H1 (cell line): Measurements from ENCODE around the gene NOC2L. TPM values are rescaled to one million over a fixed set of nuclear protein-coding genes. Genes with fewer than 3 reads are reported as not detected.

Experiments
- CTCF ChIA-PET: fragments of 300-600 bp; sonication (Branson Sonifier 250); formaldehyde crosslinking; loops from one replicate; lab custom pipeline; 2021; ENCODE audit not compliant: partially characterized antibody; lab: Charles Lee
- POLR2A ChIA-PET: fragments of 300-600 bp; sonication (Branson Sonifier 250); formaldehyde crosslinking; loops from one replicate; lab custom pipeline; 2021; ENCODE audit warnings: inconsistent platforms; ENCODE audit not compliant: partially characterized antibody; lab: Charles Lee
- DNase-seq, 2 experiments: peaks; one replicate each; pipeline versions ENCODE4 v3.0.0 to v3.0.0-alpha.2; 2010 to 2022; ENCODE audit warnings: low spot score in 2 of 2, low read depth in 1 of 2, mixed read lengths in 1 of 2
- FAIRE-seq: peaks from 2 replicates; lab custom pipeline; 2011; peaks lifted over from hg19 to GRCh38; lab: Jason Lieb, UNC
- H2AFZ ChIP-seq: 2 replicates; pipeline ENCODE4 v1.8.1; 2012; ENCODE audit warnings: low read length, inconsistent platforms
- H2AK5ac ChIP-seq: 2 replicates; pipeline ENCODE4 v1.6.1; 2013; ENCODE audit warnings: low read depth, low read length
- H2BK120ac ChIP-seq: replicated peaks from 2 replicates; pipeline ENCODE3; 2013; ENCODE audit warnings: low read depth, low read length, inconsistent platforms
- H2BK12ac ChIP-seq: 2 replicates; pipeline ENCODE4 v1.6.1; 2013; ENCODE audit warnings: low read depth, low read length
- H2BK15ac ChIP-seq: 2 replicates; pipeline ENCODE4 v1.6.1; 2013; ENCODE audit warnings: low read length
- H2BK20ac ChIP-seq: 2 replicates; pipeline ENCODE4 v1.6.1; 2013; ENCODE audit warnings: low read length
- H2BK5ac ChIP-seq: 2 replicates; pipeline ENCODE4 v1.6.1; 2013; ENCODE audit warnings: low read depth, low read length
- H3K14ac ChIP-seq: 2 replicates; pipeline ENCODE4 v1.6.1; 2013; ENCODE audit warnings: inconsistent platforms; ENCODE audit not compliant: insufficient read length
- H3K18ac ChIP-seq: 2 replicates; pipeline ENCODE4 v1.6.1; 2013; ENCODE audit warnings: low read length; ENCODE audit errors: extremely low read depth
- H3K23ac ChIP-seq: 2 replicates; pipeline ENCODE4 v1.6.1; 2013; ENCODE audit warnings: inconsistent platforms; ENCODE audit not compliant: insufficient read length
- H3K23me2 ChIP-seq: 2 replicates; pipeline ENCODE4 v1.6.1; 2013; ENCODE audit warnings: low read depth, low read length
- H3K27ac ChIP-seq: 2 replicates; pipeline ENCODE4 v1.6.1; 2011; ENCODE audit warnings: low read depth, low read length, inconsistent platforms
- H3K27me3 ChIP-seq, 4 experiments: replicated peaks in 1 of 4; 1 replicate in 1 of 4; 2 replicates in 3 of 4; pipeline versions ENCODE4 v1.6.1 to v1.8.1; 2011 to 2013; ENCODE audit warnings: low read length in 3 of 4, mild to moderate bottlenecking in 3 of 4, inconsistent platforms in 2 of 4, mixed read lengths in 2 of 4, moderate library complexity in 1 of 4; ENCODE audit not compliant: control insufficient read depth in 3 of 4, insufficient read depth in 3 of 4; ENCODE audit errors: extremely low read depth in 1 of 4
- H3K36me3 ChIP-seq, 4 experiments: 2 replicates each; pipeline versions ENCODE4 v1.6.1 to v1.8.1; 2011 to 2013; ENCODE audit warnings: mild to moderate bottlenecking in 4 of 4, low read length in 3 of 4, moderate library complexity in 2 of 4, control low read depth in 1 of 4, inconsistent platforms in 1 of 4; ENCODE audit not compliant: insufficient read depth in 4 of 4, control insufficient read depth in 2 of 4
- H3K4ac ChIP-seq: replicated peaks from 2 replicates; pipeline ENCODE3; 2013; ENCODE audit warnings: low read length, low read depth, mixed read lengths, inconsistent platforms; ENCODE audit not compliant: insufficient read length
- H3K4me1 ChIP-seq, 4 experiments: replicated peaks in 1 of 4; 1 replicate in 1 of 4; 2 replicates in 3 of 4; pipeline versions ENCODE4 v1.6.1 to v1.8.1; 2011 to 2013; ENCODE audit warnings: low read length in 3 of 4, inconsistent platforms in 2 of 4, mixed read lengths in 1 of 4; ENCODE audit not compliant: insufficient read depth in 4 of 4, control insufficient read depth in 3 of 4
- H3K4me2 ChIP-seq, 2 experiments: 2 replicates each; pipeline versions ENCODE4 v1.6.1 to v1.8.1; 2011 to 2013; ENCODE audit warnings: low read depth in 2 of 2, low read length in 2 of 2, control low read depth in 1 of 2, inconsistent platforms in 1 of 2, mild to moderate bottlenecking in 1 of 2; ENCODE audit not compliant: insufficient read depth in 1 of 2
- H3K4me3 ChIP-seq, 4 experiments: fragments of 200-600, 300-600 bp in 1 of 4; sonication (generic), shearing (Covaris generic), sonication (Bioruptor Twin) in 1 of 4; 2 replicates each; pipeline versions ENCODE4 v1.5.1 to v1.8.1; 2011 to 2016; ENCODE audit warnings: low read length in 4 of 4, low read depth in 3 of 4, control low read depth in 2 of 4, inconsistent platforms in 2 of 4, mild to moderate bottlenecking in 2 of 4, mixed read lengths in 1 of 4, moderate library complexity in 1 of 4; ENCODE audit not compliant: insufficient read depth in 2 of 4; ENCODE audit errors: extremely low read depth in 1 of 4
- H3K56ac ChIP-seq: replicated peaks from 2 replicates; pipeline ENCODE3; 2013; ENCODE audit warnings: low read depth, mild to moderate bottlenecking, mixed read lengths, low read length, inconsistent platforms; ENCODE audit not compliant: insufficient read length
- H3K79me1 ChIP-seq: 2 replicates; pipeline ENCODE4 v1.6.1; 2013; ENCODE audit warnings: low read depth, low read length, control low read depth
- H3K79me2 ChIP-seq, 2 experiments: 2 replicates each; pipeline versions ENCODE4 v1.6.1 to v1.8.1; 2012 to 2013; ENCODE audit warnings: low read length in 2 of 2, mild to moderate bottlenecking in 2 of 2, inconsistent platforms in 1 of 2; ENCODE audit not compliant: insufficient read depth in 2 of 2, control insufficient read depth in 1 of 2
- H3K9ac ChIP-seq, 4 experiments: replicated peaks in 1 of 4; 1 replicate in 1 of 4; 2 replicates in 3 of 4; pipeline versions ENCODE4 v1.6.1 to v1.8.1; 2011 to 2013; ENCODE audit warnings: low read depth in 3 of 4, low read length in 3 of 4, control low read depth in 2 of 4, mild to moderate bottlenecking in 2 of 4, moderate library complexity in 2 of 4, inconsistent platforms in 1 of 4; ENCODE audit errors: extremely low read depth in 1 of 4
- H3K9me3 ChIP-seq, 2 experiments: 2 replicates each; pipeline versions ENCODE4 v1.6.1 to v1.8.1; 2012 to 2013; ENCODE audit warnings: mild to moderate bottlenecking in 2 of 2, moderate library complexity in 2 of 2, control low read depth in 1 of 2, inconsistent platforms in 1 of 2, low read depth in 1 of 2, low read length in 1 of 2, mixed read lengths in 1 of 2; ENCODE audit not compliant: insufficient read depth in 2 of 2
- H4K20me1 ChIP-seq, 2 experiments: replicated peaks in 1 of 2; 2 replicates each; pipeline versions ENCODE3 to v1.8.1; 2011 to 2013; ENCODE audit warnings: inconsistent platforms in 2 of 2, low read length in 2 of 2, mild to moderate bottlenecking in 1 of 2; ENCODE audit not compliant: insufficient read depth in 2 of 2, control insufficient read depth in 1 of 2
- H4K5ac ChIP-seq: 2 replicates; pipeline ENCODE4 v1.6.1; 2013; ENCODE audit warnings: low read length, low read depth, mixed read lengths, inconsistent platforms; ENCODE audit not compliant: insufficient read length
- H4K8ac ChIP-seq: 2 replicates; pipeline ENCODE4 v1.8.0; 2013; ENCODE audit warnings: mild to moderate bottlenecking, moderate library complexity, low read length, inconsistent platforms; ENCODE audit not compliant: insufficient read depth; ENCODE audit errors: extremely low read depth
- H4K91ac ChIP-seq: replicated peaks from 2 replicates; pipeline ENCODE3; 2013; ENCODE audit warnings: low read length, mixed read lengths, inconsistent platforms; ENCODE audit not compliant: insufficient read length
- BRCA1 ChIP-seq: IDR thresholded peaks from 2 replicates; pipeline ENCODE4 v1.6.1; 2012; ENCODE audit warnings: low read depth, low read length, improper control_type of control experiment
- HDAC2 ChIP-seq, 2 experiments: fragments of 300-600 bp in 1 of 2; sonication (generic) in 1 of 2; IDR thresholded peaks; 2 replicates each; pipeline ENCODE4 v1.6.1; 2011 to 2012; ENCODE audit warnings: low read depth in 2 of 2, low read length in 2 of 2, mild to moderate bottlenecking in 2 of 2, moderate library complexity in 2 of 2, borderline replicate concordance in 1 of 2, inconsistent platforms in 1 of 2
- NANOG ChIP-seq: IDR thresholded peaks from 2 replicates; pipeline ENCODE4 v1.6.1; 2011; ENCODE audit warnings: low read length, low read depth, mild to moderate bottlenecking, inconsistent platforms; ENCODE audit not compliant: insufficient read depth, poor library complexity, severe bottlenecking
- RBBP5 ChIP-seq: IDR thresholded peaks from 2 replicates; pipeline ENCODE4 v1.7.1; 2012; ENCODE audit warnings: low read depth, mild to moderate bottlenecking, inconsistent platforms, low read length, moderate library complexity, borderline replicate concordance
- RXRA ChIP-seq: IDR thresholded peaks from 2 replicates; pipeline ENCODE4 v1.6.1; 2011; ENCODE audit warnings: low read depth, mild to moderate bottlenecking, low read length, moderate library complexity; ENCODE audit not compliant: insufficient read depth
- SP4 ChIP-seq: IDR thresholded peaks from 2 replicates; pipeline ENCODE4 v1.6.1; 2012; ENCODE audit warnings: low read length, inconsistent platforms
- SUZ12 ChIP-seq: fragments of 200-600 bp; sonication (generic); IDR thresholded peaks from 2 replicates; pipeline ENCODE4 v1.6.1; 2012; ENCODE audit warnings: mild to moderate bottlenecking, inconsistent platforms, low read length, moderate library complexity, mixed read lengths
- TAF1 ChIP-seq: IDR thresholded peaks from 2 replicates; pipeline ENCODE4 v1.6.1; 2011; ENCODE audit warnings: mild to moderate bottlenecking, low read depth, low read length
- WGBS, 2 experiments: shearing (Covaris generic) in 1 of 2; methylation state at CpG; one replicate each; pipeline versions ENCODE4 v1.1.6 to v1.1.7; 2013 to 2015; ENCODE audit warnings: low lambda C conversion rate in 2 of 2, mixed read lengths in 2 of 2, inconsistent platforms in 1 of 2, low coverage in 1 of 2, missing lambda C conversion rate in 1 of 2; ENCODE audit not compliant: insufficient replicate concordance in 2 of 2, insufficient coverage in 1 of 2, insufficient read length in 1 of 2; ENCODE audit errors: extremely low coverage in 1 of 2, missing lambda C conversion rate in 1 of 2; 5-methylcytosine and 5-hydroxymethylcytosine counted together
- polyA plus RNA-seq, 7 experiments: library from polyadenylated mRNA; depleted of rRNA in 3 of 7; stranded (reverse) in 5 of 7; unstranded in 2 of 7; fragments of >200 nt in 5 of 7; fragments of 200-250 nt in 2 of 7; gene quantifications; 1 replicate in 5 of 7; 2 replicates in 1 of 7; 4 replicates in 1 of 7; pipeline versions ENCODE4 v1.2.1 to v1.2.3, GENCODE V29; 2011 to 2013; ENCODE audit warnings: missing spikeins in 2 of 7, mixed read lengths in 2 of 7
- total RNA-seq: library from RNA; stranded (reverse); fragmentation: NEBNext Ultra II Directional; extraction: Animal tissue kit (Norgen Biotek cat#: 25700); gene quantifications from 2 replicates; pipeline ENCODE4 v1.2.1, GENCODE V29; 2021

NOC2L gene
- total and polyA plus RNA-seq, 2 of the 8 experiments (the other 6 are each of a cell fraction or from before 2014, with no cell fraction given), result 74.7 to 130 TPM

DNA sequence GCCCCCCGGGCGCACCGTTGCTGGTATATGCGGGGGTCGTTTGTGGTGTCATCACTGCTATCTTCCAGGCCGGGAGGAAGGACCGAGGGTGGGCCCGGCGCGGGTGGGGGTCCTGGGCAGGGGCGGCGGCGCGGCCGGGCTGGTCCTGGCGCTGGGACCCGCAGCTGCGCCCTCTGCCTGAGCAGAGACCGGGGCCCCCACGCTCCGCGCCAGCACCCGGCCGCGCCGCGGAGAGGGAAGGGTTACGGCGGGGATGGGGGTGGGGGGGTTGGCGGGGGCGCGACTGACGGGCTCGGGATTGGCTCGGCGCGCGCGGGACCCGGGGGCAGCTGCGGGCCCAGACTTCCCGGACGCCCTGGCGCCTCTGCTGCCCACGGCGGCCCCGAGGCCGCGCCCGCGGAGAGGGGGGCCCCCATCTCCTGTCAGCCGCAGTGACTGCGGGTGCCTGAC, 49.2 kb downstream of the NOC2L start:
- Histone ChIP-seq H2BK120ac (no peak overlapping the region), H2AFZ (no peak overlapping the region), H3K56ac (no peak overlapping the region), H3K4ac (no peak overlapping the region), H4K20me1 (peaks cover 6 to 11% of the 10 kb centered on the region in 2 experiments), H3K79me1 (no peaks in the 10 kb centered on the region), H3K9me3 (no peaks in the 10 kb centered on the region; a peak in 1 of 4 replicates), H3K4me2 (no peak overlapping the region), H3K27me3 (peaks cover 16 to 68% (median 49%) of the 10 kb centered on the region in 4 experiments), H3K9ac (no peak overlapping the region), H3K79me2 (no peaks in the 10 kb centered on the region), H3K27ac (no peak overlapping the region), H2BK12ac (no peak overlapping the region), H3K14ac (no peak overlapping the region), H3K4me1 (peaks cover 0 to 4% (median 0%) of the 10 kb centered on the region in 4 experiments; a peak in 4 of 7 replicates), H2AK5ac (no peak overlapping the region), H2BK15ac (no peak overlapping the region), H4K91ac (no peak overlapping the region), H3K23ac (no peak overlapping the region), H3K36me3 (no peaks in the 10 kb centered on the region), H3K4me3 (no peak overlapping the region), H3K18ac (no peak overlapping the region), H4K5ac (no peak overlapping the region), H2BK5ac (no peak overlapping the region), H3K23me2 (peaks cover 2% of the 10 kb centered on the region; the same call in 1 of the 2 replicates), H4K8ac (no peak overlapping the region), H2BK20ac (no peak overlapping the region)
- 92% methylated on average over 5 of the region's 53 CpGs; no CpG with 5 or more reads in 1 of the 2 experiments for WGBS, 2 experiments
- ChIA-PET POLR2A (no interaction called here), CTCF (no interaction called here)
- FAIRE-seq (no peak), DNase-seq (no peak)
- TF ChIP-seq TAF1 (no peak), NANOG (no peak), SUZ12 (no peak), RBBP5 (no peak), SP4 (no peak), RXRA (no peak), HDAC2 (IDR thresholded peaks at IDR 0.05; ENCODE audit: borderline replicate concordance in 1 of 2, low read depth in 2 of 2, low read length in 2 of 2) (no peak), BRCA1 (no peak)
